T-helper 1 cell treated with Interleukin-12 subunit alpha and Interleukin-12 subunit beta and Interleukin-4 antibody, amounts not matched to agents 30 ng/mL and 1 ng/mL, for 36 hours (primary cell): ENCODE results near the gene PCDH9. TPM values are rescaled to one million over a fixed set of nuclear protein-coding genes. Genes with fewer than 3 reads are reported as not detected.

Experiments used
- intact Hi-C: fragments of 100-400 bp; cut with micrococcal nuclease; formaldehyde crosslinking; loops from one replicate; pipeline ENCODE4 v1.15.1; 2024
- total RNA-seq: library from RNA; stranded (reverse); gene quantifications from 2 replicates; pipeline ENCODE4 v1.2.3, GENCODE V29; 2022

The PCDH9 gene, protein sequence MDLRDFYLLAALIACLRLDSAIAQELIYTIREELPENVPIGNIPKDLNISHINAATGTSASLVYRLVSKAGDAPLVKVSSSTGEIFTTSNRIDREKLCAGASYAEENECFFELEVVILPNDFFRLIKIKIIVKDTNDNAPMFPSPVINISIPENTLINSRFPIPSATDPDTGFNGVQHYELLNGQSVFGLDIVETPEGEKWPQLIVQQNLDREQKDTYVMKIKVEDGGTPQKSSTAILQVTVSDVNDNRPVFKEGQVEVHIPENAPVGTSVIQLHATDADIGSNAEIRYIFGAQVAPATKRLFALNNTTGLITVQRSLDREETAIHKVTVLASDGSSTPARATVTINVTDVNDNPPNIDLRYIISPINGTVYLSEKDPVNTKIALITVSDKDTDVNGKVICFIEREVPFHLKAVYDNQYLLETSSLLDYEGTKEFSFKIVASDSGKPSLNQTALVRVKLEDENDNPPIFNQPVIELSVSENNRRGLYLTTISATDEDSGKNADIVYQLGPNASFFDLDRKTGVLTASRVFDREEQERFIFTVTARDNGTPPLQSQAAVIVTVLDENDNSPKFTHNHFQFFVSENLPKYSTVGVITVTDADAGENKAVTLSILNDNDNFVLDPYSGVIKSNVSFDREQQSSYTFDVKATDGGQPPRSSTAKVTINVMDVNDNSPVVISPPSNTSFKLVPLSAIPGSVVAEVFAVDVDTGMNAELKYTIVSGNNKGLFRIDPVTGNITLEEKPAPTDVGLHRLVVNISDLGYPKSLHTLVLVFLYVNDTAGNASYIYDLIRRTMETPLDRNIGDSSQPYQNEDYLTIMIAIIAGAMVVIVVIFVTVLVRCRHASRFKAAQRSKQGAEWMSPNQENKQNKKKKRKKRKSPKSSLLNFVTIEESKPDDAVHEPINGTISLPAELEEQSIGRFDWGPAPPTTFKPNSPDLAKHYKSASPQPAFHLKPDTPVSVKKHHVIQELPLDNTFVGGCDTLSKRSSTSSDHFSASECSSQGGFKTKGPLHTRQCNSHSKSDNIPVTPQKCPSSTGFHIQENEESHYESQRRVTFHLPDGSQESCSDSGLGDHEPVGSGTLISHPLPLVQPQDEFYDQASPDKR (N-terminal part only)
- 0.07 and 0.10 TPM in 2 replicates for total RNA-seq

GRCh38 chr13:67229481-67230403 lies at the start of gene PCDH9:
PCDH9 (minus strand) TSS chr13:67230336; CDS start chr13:67228440, 1,896 bp downstream.
- intact Hi-C loops: no loop called here

GRCh38 chr13:67278235-67278634 lies 48.1 kb upstream of the PCDH9 start:
- intact Hi-C loops: no loop called here

GRCh38 chr13:67277581-67277980 lies 47.4 kb upstream of the PCDH9 start:
- intact Hi-C loops: no loop called here

GRCh38 chr13:67275351-67275960 lies 45.3 kb upstream of the PCDH9 start:
- intact Hi-C loops: no loop called here

- intact Hi-C loops: no loop called here
These were observed 42.9 kb upstream of the PCDH9 start for GRCh38 chr13:67273001-67273400.

DNA sequence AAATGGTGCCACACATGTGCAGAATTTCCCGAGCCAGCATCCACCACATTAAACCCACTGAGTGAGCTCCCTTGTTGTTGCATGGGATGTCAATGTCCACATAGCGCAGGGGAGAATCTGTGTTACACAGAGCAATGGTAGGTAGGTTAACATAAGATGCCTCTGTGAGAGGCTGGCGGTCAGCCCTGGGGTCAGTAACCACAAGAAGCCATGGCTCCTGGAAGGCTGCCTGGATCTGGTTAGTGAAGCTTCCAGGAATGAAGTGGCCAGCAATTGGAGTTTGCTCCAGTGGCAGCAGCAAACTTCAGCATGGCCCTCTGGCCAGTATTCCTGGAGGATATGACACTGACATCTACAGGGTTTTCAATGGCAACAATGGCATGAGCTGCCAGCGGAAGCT lies 37.0 kb upstream of the PCDH9 start:
- intact Hi-C loops: no loop called here

DNA sequence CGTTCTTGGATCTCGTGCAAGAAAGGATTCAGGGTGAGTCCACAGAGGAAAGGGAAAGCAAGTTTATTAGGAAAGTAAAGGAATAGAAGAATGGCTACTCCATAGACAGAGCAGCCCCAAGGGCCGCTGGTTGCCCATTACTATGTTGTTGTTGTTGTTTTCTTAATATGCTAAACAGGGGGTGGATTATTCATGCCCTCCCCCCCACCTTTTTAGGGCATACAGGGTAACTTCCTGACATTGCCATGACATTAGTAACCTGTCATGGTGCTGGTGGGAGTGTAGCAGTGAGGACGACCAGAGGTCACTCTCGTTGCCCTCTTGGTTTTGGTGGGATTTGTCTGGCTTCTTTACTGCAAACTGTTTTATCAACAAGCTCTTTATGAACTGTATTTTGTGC lies 29.1 kb upstream of the PCDH9 start:
- intact Hi-C loops: no loop called here

- intact Hi-C loops: no loop called here
These were observed 28.3 kb upstream of the PCDH9 start for GRCh38 chr13:67258482-67258881.

- intact Hi-C loops: loop anchor here (2.0 to 5.0 kb wide), 2 partner anchors 620 to 1602 kb away; no protein-coding TSS in a partner anchor
These were observed 8.7 kb upstream of the PCDH9 start for GRCh38 chr13:67238861-67239260.

DNA sequence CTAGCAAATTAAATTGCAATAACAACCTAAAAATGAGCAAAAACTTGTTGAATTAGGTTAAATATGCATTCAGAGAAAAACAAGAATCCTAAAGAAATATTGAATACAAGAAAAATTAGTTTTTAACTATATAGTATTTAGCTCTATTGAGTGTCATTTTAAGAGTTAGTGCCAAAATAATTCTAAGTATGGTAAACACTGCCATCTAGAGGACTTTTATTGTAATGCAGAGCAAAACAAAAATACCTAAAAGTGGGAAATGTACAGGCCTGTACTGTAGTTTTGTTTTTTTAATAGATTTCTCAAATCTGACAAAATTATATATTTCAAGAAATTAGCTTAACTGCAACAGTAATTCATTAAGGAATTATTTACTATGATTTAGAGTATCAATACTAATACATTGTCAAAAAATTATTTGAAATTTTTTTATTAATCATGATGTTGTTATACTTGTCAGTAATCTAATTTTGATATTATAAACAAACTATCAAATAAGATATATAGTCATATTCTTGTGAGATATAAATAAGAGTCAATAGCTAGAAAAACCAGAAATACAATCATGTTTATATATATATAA lies 8.2 kb upstream of the PCDH9 start:
- intact Hi-C loops: loop anchor here (2.0 to 5.0 kb wide), 2 partner anchors 620 to 1601 kb away; no protein-coding TSS in a partner anchor

DNA sequence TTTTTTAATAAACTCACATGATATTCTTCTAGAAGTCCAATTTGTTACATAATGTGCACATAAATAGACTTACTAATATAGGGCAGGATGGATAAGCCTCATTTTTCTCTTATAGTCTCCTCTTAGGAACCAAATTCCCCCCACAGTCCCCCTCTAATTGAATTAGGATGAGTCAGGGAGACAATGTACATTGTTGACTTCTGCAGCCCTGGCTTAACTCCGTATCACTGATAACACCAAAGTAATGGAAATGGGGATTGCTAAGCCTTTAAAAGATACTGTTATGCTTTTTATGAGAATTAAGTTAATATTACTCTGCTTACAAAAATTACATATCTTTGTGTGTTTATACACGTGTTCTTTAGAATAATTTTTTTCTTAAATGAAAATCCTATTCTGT lies 5.1 kb upstream of the PCDH9 start:
- intact Hi-C loops: loop anchor here (5.0 kb wide), 1 partner anchor 1598 kb away; no protein-coding TSS in a partner anchor

DNA sequence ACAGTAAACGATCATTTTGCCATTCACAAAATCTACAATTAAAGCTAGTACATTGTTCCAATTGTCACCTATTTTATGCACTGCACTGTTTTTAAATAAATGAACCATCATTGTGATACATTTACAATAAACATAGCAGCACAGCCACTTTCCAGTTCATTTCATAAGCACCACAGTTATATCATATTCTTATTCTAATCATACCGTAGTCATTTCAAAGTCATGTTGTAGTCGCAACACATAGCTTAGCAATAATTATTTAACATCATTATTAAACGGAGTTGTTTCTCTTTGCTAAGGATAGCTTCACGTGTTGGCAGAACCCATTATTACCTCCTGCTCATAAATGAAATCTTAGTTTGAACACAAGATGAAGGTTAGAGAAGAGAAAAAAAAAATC lies 2.2 kb upstream of the PCDH9 start:
- intact Hi-C loops: no loop called here

DNA sequence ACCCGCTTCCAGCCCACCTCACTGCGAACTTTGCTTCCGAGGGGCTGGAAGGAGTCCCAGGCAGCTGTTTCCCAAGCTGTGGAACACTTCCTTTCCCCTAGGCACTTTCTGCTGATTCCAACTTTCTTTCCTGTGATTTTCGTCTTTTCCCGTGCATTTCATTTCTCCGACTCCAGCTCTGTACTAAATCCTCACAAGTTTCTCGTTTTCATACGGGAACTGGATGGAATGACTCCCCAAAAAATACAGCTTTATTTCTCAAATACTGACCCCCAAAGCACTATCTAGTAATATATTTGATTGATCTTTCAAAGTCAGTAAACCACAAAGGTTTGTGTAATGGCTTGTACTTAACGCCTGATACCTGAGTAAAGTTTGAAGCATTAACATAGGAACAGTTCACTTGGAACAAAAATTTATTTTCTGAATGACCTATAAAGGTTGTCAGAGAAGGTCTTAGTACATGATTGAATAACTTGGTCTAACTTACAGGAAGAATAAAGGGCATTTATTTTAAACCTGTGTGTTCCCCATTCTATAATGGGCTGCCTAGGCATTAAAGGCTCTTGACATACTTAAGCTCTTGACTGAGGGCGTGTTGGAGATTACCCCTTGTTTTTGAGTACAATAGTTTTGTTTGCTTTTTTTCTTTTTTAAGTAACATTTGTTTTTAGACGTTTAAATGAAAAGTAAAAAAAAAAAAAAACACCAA lies 1.3 kb upstream of the PCDH9 start:
- intact Hi-C loops: no loop called here

DNA sequence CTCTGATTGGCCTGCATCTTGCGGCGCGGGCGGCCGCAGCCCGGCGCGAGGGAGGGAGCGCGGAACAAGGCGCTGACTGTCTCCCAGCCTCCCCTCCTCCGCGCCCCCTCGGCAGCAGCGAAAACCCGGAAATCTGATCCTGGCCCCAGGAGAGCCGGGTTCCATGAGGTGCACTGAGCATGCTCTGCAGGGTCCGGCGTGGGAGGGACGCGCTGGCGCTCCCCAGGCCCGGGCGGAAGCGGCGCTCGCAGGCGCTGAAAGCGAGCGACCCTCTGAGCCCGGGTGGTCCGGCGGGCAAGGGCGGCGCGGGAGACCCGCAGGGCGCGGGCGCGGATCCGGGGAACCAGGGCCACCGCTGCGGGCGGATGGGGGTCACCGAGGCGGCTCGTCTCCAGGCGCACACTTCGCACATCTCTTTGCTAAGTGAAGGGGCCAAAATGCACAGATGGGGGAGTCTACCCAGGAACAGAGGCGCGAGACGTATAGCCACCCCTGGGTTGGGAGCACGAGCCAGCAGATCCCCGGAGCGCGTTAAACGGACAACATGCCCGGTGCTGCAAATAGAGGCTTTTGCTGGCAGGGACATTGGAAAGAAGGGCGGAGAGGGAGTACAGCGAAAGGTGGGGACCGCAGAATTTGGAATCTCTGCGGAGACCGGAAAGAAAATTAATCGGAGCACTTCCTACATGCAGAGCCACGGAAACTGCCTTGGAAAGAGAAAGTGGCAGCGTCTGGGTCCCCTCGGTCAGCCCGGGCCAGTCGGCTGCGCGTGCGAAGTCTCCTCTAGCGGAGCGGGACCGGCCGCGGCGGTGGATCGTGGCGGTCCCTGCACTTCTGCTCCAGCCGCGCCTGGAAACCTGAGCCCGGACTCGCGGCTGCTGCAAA lies 510 bp upstream of the PCDH9 start:
- intact Hi-C loops: no loop called here

DNA sequence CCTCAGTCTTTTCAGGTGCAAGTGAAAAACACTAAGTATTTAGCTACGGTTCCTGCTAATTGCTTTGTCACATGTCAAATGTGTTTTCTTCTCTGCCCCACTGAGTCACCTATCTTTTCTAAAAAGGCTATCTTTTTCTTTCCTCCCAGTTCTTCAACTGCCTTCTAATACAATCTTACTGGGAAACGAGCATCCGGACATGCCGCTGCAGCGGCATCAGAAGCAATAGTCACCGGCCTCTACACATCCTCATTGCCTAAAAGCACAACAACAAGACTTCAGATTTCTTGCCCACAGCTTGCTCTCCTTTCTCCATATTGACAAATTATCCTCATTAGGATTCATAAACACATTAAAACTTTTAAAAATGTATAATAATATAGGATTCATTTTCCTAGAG lies 1.2 kb downstream of the PCDH9 start:
- intact Hi-C loops: no loop called here

DNA sequence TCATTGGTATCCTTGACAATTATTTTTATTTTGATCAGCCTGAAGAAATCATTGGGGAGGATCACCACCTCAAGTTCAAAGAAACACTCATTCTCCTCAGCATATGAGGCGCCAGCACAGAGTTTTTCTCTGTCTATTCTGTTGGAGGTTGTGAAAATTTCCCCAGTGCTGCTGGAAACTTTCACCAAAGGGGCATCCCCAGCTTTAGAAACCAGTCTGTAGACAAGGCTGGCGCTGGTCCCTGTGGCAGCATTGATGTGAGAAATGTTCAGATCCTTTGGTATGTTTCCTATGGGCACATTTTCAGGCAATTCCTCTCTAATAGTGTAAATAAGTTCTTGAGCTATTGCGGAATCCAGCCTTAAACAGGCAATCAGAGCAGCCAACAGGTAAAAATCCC lies 2.1 kb downstream of the PCDH9 start:
- intact Hi-C loops: no loop called here

- intact Hi-C loops: no loop called here
These were observed 2.8 kb downstream of the PCDH9 start for GRCh38 chr13:67227131-67227983.
